ENCODE results near the gene RPAP2. TPM values are rescaled to one million over a fixed set of nuclear protein-coding genes. Genes with fewer than 3 reads are reported as not detected.
"Not testable (repeated sequence)": the region's sequence is repeated elsewhere in the genome, so short reads cannot be mapped to it uniquely, and the experiment has no call there.

RPAP2 gene
- total RNA-seq: 10 to 100 TPM; 48.4 to 54.3 TPM

DNA sequence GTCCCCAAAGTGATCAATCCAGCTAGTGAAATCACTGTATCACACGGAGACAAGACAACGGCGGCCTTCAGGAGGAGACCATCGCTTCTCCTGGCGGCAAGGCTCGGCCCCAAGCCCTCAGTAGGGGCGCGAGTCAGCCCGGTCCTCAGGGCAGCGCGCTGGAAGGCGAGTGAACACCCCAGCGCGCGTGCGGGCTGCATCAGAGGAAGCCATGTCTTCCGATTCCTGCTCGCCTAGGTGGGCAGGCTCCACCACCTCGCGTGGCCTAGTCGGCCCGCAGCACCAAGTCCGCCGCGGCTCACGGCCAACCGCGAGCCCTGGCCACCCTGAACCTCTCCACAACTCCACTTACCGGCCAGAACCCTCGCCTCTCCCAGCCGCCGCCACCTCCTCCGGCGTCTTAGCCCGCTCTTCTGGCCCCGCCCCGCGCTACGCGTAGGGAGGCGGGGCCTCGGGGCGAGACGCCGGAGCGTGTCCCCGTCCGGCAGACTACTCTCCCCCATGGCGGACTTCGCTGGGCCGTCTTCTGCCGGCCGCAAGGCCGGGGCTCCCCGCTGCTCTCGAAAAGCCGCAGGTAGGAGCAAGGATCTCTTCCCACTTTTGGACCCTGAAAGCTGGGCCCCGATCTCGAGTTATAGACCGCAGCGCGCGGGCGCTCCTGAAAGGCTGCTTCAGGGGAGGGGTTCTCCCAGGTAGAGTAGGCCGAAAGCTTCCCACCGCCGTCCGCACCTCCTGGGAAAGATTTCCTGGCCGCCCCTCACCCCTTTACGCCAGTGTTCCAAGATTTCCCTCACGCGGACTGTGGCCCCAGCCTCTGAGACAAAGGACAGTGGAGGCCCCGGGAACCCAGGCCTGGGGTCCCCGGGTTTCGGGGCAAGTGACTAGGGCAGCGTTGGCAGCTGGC lies at the start of gene RPAP2, which contains the start of gene GLMN:
Gene RPAP2 (plus strand): TSS at position 487 of the 904 bp plus-strand sequence. CDS start 15 bp downstream, at position 502.
Gene GLMN (minus strand): TSS at position 415 of the 904 bp plus-strand sequence. CDS start 988 bp downstream, outside the sequence.
- H3K36me3 Mint-ChIP-seq (ENCODE audit: insufficient read depth in 2 of 2): peaks cover 11 to 39% of the 10 kb centered on the region in 2 donors
- H3K4me1 Mint-ChIP-seq (ENCODE audit: low read depth): peaks cover 51% of the 10 kb centered on the region
- DNase-seq (peak; percentile 86 to 89), ATAC-seq (replicated peaks in 1 of 2) (peak; percentile 96 to 98)
- peak within 1 kb of the TSS; percentile 91 to 97 for H3K4me3 Mint-ChIP-seq
- H3K27me3 Mint-ChIP-seq (ENCODE audit: low read depth): no peaks in the 10 kb centered on the region
- H3K9me3 Mint-ChIP-seq: peaks cover 0 to 1% of the 10 kb centered on the region in 2 donors
- H3K27ac Mint-ChIP-seq: peak within 1 kb of the TSS; percentile 93

GRCh38 chr1:92254714-92255113 lies 44.1 kb upstream of the RPAP2 start:
- not testable (repeated sequence) for H3K4me3 Mint-ChIP-seq; H3K27me3 Mint-ChIP-seq (ENCODE audit: low read depth); ATAC-seq (replicated peaks in 1 of 2); DNase-seq; H3K4me1 Mint-ChIP-seq (ENCODE audit: low read depth); H3K27ac Mint-ChIP-seq
- H3K9me3 Mint-ChIP-seq: peaks cover 8 to 11% of the 10 kb centered on the region in 2 donors
- H3K36me3 Mint-ChIP-seq (ENCODE audit: insufficient read depth in 2 of 2): peaks cover 28 to 47% of the 10 kb centered on the region in 2 donors

DNA sequence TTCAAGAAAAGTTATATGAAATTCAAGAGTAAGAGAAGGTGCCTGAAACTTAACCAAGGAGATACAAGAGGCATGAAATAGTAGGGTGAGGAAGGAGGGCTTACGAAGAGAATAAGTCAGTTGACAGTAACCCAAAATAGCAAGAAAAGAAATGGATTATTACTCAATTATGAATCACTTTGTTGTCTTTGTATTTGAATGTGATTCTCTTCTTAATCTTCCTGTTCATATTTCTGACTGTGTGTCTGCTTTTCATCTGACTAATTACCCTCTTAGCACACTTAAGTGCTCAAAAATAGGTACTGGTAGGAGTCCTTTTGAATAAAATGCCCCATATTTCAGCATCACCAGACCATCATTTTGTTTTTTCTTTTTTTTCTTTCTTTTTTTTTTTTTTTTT lies 39.5 kb upstream of the RPAP2 start:
- peaks cover 21 to 58% of the 10 kb centered on the region in 2 donors for H3K36me3 Mint-ChIP-seq (ENCODE audit: insufficient read depth in 2 of 2)
- no peak for DNase-seq
- ATAC-seq (replicated peaks in 1 of 2): no peak
- H3K27ac Mint-ChIP-seq: no peak overlapping the region
- H3K9me3 Mint-ChIP-seq: peaks cover 6 to 8% of the 10 kb centered on the region in 2 donors
- no peaks in the 10 kb centered on the region for H3K4me1 Mint-ChIP-seq (ENCODE audit: low read depth)
- H3K4me3 Mint-ChIP-seq: no peak overlapping the region
- H3K27me3 Mint-ChIP-seq (ENCODE audit: low read depth): no peaks in the 10 kb centered on the region

DNA sequence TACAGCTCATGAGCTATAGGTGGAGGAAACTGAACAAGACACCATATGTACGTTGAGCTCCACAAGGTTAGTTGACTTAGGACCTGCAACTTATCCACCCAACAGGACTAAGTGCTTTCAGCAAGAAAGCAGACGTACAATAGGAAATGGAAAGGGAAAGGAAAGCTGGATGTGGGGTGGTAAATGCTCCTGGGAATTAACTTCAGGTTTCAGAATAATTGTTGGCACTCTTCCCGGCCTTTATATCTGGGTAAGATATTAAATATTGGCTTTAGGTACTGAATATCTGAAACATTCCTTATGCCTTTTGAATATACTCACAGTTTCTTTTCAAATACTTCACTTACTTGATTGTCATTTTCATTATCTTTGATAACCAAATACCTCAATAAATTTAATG lies 36.3 kb upstream of the RPAP2 start:
- H3K9me3 Mint-ChIP-seq: no peaks in the 10 kb centered on the region

GRCh38 chr1:92273039-92273438 lies 25.8 kb upstream of the RPAP2 start:
- ATAC-seq (replicated peaks in 1 of 2) (no peak), DNase-seq (no peak)
- no peak overlapping the region for H3K27ac Mint-ChIP-seq
- no peak overlapping the region for H3K4me3 Mint-ChIP-seq
- H3K36me3 Mint-ChIP-seq (ENCODE audit: insufficient read depth in 2 of 2): peaks cover 4 to 25% of the 10 kb centered on the region in 2 donors
- no peaks in the 10 kb centered on the region for H3K4me1 Mint-ChIP-seq (ENCODE audit: low read depth)
- H3K27me3 Mint-ChIP-seq (ENCODE audit: low read depth): no peaks in the 10 kb centered on the region
- H3K9me3 Mint-ChIP-seq: no peaks in the 10 kb centered on the region

More for the DNA sequence above, 36.3 kb upstream of the RPAP2 start:
- Mint-ChIP-seq H3K4me1 (ENCODE audit: low read depth) (no peaks in the 10 kb centered on the region), H3K36me3 (ENCODE audit: insufficient read depth in 2 of 2) (peaks cover 6 to 28% of the 10 kb centered on the region in 2 donors), H3K27me3 (ENCODE audit: low read depth) (no peaks in the 10 kb centered on the region), H3K4me3 (no peak overlapping the region), H3K27ac (no peak overlapping the region)
- DNase-seq (no peak), ATAC-seq (replicated peaks in 1 of 2) (no peak)

GRCh38 chr1:92274939-92275338 lies 23.9 kb upstream of the RPAP2 start:
- H3K36me3 Mint-ChIP-seq (ENCODE audit: insufficient read depth in 2 of 2): peaks cover 9 to 31% of the 10 kb centered on the region in 2 donors
- no peak overlapping the region for H3K27ac Mint-ChIP-seq
- H3K9me3 Mint-ChIP-seq: no peaks in the 10 kb centered on the region
- no peaks in the 10 kb centered on the region for H3K4me1 Mint-ChIP-seq (ENCODE audit: low read depth)
- ATAC-seq (replicated peaks in 1 of 2) (no peak), DNase-seq (no peak)
- H3K4me3 Mint-ChIP-seq: no peak overlapping the region
- H3K27me3 Mint-ChIP-seq (ENCODE audit: low read depth): no peaks in the 10 kb centered on the region

GRCh38 chr1:92276082-92276481 lies 22.8 kb upstream of the RPAP2 start:
- DNase-seq (no peak), ATAC-seq (replicated peaks in 1 of 2) (no peak)
- Mint-ChIP-seq H3K27me3 (ENCODE audit: low read depth) (no peaks in the 10 kb centered on the region), H3K27ac (no peak overlapping the region), H3K4me1 (ENCODE audit: low read depth) (no peaks in the 10 kb centered on the region), H3K4me3 (no peak overlapping the region), H3K9me3 (no peaks in the 10 kb centered on the region), H3K36me3 (ENCODE audit: insufficient read depth in 2 of 2) (peaks cover 14 to 38% of the 10 kb centered on the region in 2 donors)

GRCh38 chr1:92277105-92277723 lies 21.6 kb upstream of the RPAP2 start:
- H3K4me1 Mint-ChIP-seq (ENCODE audit: low read depth): no peaks in the 10 kb centered on the region
- no peaks in the 10 kb centered on the region for H3K27me3 Mint-ChIP-seq (ENCODE audit: low read depth)
- DNase-seq: no peak
- no peaks in the 10 kb centered on the region for H3K9me3 Mint-ChIP-seq
- H3K27ac Mint-ChIP-seq: no peak overlapping the region
- ATAC-seq (replicated peaks in 1 of 2): no peak
- no peak overlapping the region for H3K4me3 Mint-ChIP-seq
- peaks cover 22 to 47% of the 10 kb centered on the region in 2 donors for H3K36me3 Mint-ChIP-seq (ENCODE audit: insufficient read depth in 2 of 2)

DNA sequence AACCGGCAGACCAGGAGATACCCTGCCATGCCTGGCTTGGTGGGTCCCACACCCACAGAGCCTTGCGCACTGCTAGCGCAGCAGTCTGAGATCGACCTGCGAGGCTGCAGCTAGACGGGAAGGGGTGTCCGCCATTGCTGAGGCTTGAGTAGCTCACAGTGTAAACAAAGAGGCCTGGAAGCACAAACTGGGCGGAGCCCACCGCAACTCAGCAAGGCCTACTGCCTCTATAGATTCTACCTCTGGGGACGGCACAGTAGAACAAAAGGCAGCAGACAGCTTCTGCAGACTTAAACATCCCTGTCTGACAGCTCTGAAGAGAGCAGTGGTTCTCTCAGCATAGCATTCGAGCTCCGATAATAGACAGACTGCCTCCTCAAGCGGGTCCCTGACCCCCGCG lies 19.1 kb upstream of the RPAP2 start:
- H3K27ac Mint-ChIP-seq; H3K4me3 Mint-ChIP-seq; H3K27me3 Mint-ChIP-seq (ENCODE audit: low read depth); H3K4me1 Mint-ChIP-seq (ENCODE audit: low read depth); H3K9me3 Mint-ChIP-seq; DNase-seq; ATAC-seq (replicated peaks in 1 of 2): not testable (repeated sequence)
- H3K36me3 Mint-ChIP-seq (ENCODE audit: insufficient read depth in 2 of 2): peaks cover 26 to 62% of the 10 kb centered on the region in 2 donors

DNA sequence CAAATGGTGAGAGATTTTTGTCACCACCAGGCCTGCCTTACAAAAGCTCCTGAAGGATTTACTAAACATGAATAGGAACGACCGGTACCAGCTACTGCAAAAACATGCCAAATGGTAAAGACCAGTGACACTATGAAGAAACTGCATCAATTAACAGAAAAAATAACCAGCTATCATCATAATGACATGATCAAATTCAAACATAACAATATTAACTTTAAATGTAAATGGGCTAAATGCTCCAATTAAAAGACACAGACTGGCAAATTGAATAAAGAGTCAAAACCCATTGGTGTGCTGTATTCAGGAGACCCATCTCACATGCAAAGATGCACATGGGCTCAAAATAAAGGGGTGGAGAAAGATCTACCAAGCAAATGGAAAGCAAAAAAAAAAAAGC lies 17.4 kb upstream of the RPAP2 start:
- not testable (repeated sequence) for H3K9me3 Mint-ChIP-seq; H3K27ac Mint-ChIP-seq; H3K27me3 Mint-ChIP-seq (ENCODE audit: low read depth); H3K4me1 Mint-ChIP-seq (ENCODE audit: low read depth); DNase-seq; H3K4me3 Mint-ChIP-seq; ATAC-seq (replicated peaks in 1 of 2)
- H3K36me3 Mint-ChIP-seq (ENCODE audit: insufficient read depth in 2 of 2): peaks cover 28 to 63% of the 10 kb centered on the region in 2 donors

- Mint-ChIP-seq H3K27me3 (ENCODE audit: low read depth) (no peaks in the 10 kb centered on the region), H3K4me1 (ENCODE audit: low read depth) (peaks cover 23% of the 10 kb centered on the region), H3K27ac (no peak overlapping the region), H3K4me3 (no peak overlapping the region), H3K9me3 (peaks cover 0 to 1% of the 10 kb centered on the region in 2 donors), H3K36me3 (ENCODE audit: insufficient read depth in 2 of 2) (peaks cover 12 to 27% of the 10 kb centered on the region in 2 donors)
- ATAC-seq (replicated peaks in 1 of 2) (no peak), DNase-seq (no peak)
Observed at GRCh38 chr1:92291372-92291999, 7.4 kb upstream of the RPAP2 start.

GRCh38 chr1:92298213-92298572 lies 666 bp upstream of the RPAP2 start:
- DNase-seq: no peak
- peak overlapping the region; percentile 93 for H3K27ac Mint-ChIP-seq
- peak overlapping the region; percentile 91 to 97 for H3K4me3 Mint-ChIP-seq
- H3K27me3 Mint-ChIP-seq (ENCODE audit: low read depth): no peaks in the 10 kb centered on the region
- H3K4me1 Mint-ChIP-seq (ENCODE audit: low read depth): peaks cover 51% of the 10 kb centered on the region
- peaks cover 0 to 1% of the 10 kb centered on the region in 2 donors for H3K9me3 Mint-ChIP-seq
- ATAC-seq (replicated peaks in 1 of 2): no peak
- H3K36me3 Mint-ChIP-seq (ENCODE audit: insufficient read depth in 2 of 2): peaks cover 14 to 42% of the 10 kb centered on the region in 2 donors

Data from activated T-cell treated with anti-CD3 and anti-CD28 coated beads, Interleukin-2, amount 50 U/mL, for 72 hours (primary cell).